Fibroblast of skin of right biceps (primary cell): Measurements from ENCODE around the gene SH3PXD2B.
"Not testable (repeated sequence)": the region's sequence is repeated elsewhere in the genome, so short reads cannot be mapped to it uniquely, and the experiment has no call there.

Experiments used
- DNase-seq: peaks from one replicate; pipeline ENCODE4 v3.0.0-alpha.2; 2013

Gene SH3PXD2B

GRCh38 chr5:172334196-172334595 is 120.1 kb downstream of the SH3PXD2B start:
- DNase-seq, result no peak

GRCh38 chr5:172326901-172327300 is 127.4 kb downstream of the SH3PXD2B start:
- not testable (repeated sequence) for DNase-seq

GRCh38 chr5:172325452-172325851 is 128.9 kb downstream of the SH3PXD2B start:
- DNase-seq, result no peak

- DNase-seq, result no peak
Measured at GRCh38 chr5:172322028-172322965, 132.0 kb downstream of the SH3PXD2B start.

GRCh38 chr5:172321593-172321992 is 132.7 kb downstream of the SH3PXD2B start:
- DNase-seq, result no peak

DNA sequence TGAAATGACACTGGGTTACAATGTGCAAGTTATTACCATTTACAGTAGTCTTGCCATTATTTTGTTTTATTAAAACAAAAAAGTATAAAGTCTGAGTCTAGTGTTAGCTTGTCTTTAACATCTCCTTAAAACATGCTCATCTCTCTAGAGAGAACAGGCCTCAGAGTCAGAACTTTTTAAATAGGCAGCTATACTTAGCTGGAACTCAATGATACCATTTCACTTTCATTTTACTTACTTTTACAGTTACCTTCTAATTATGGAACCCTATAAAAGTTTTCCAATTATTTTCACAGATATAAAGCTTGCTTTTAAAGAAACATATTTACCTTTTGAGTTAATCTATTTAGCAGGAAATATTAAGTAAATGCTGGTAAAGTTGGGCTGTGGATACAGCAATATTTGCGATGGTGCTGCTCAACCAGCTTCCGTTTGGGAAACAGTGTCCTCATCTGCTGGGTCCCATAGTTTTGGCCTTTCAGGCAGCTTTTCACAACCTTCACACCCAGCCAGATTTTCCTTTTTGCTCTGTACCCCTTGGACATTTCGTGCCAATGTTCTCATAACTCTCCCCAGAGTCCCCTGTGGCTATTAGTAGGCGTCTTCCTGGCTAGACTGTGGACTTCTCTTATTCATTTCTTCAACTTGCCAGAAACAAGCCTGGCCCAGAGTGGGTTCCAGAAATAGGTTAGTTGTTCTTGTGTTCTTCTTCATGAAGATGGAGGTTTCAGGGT is 134.4 kb downstream of the SH3PXD2B start:
- DNase-seq, result no peak

- DNase-seq, result no peak
Measured at GRCh38 chr5:172315587-172316493, 138.5 kb downstream of the SH3PXD2B start.

- DNase-seq, result no peak
Measured at GRCh38 chr5:172313915-172314314, 140.4 kb downstream of the SH3PXD2B start.

DNA sequence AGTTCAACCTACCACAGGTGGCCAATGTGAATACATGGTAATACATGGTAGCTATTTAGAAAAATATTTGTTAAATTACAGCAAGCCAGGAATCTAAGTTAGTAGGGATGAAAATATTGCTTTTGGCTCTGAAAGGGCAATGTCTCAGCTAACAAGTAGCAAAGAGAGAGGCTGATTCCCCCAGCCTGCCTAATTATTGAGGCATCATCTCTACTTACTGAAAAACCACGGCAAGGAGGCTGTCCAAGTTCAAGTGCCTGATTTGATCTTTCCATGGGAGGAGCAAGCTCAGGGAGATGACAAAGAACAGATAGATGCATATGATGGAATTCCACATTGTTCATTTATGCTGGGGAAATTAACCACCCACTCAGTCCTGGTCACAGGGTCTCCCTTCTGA is 142.0 kb downstream of the SH3PXD2B start:
- no peak for DNase-seq

DNA sequence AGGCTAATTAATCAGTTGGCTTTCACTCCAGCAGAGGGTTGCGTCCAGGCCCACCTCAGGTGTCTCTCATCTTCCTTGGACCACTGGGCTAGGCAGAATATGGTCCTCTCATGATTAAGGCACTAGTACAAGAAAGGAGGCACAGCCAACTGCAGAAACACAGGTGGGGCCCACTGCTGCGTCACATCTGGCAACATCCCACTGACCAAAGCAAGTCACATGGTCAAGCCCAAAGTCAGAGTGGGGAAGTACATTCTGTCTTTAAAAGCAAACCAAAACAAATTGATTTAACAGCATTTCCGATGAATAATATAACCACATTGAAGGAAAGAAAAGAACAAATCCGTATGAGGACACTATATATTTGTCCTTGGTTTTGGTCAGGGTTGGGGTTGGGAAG is 142.7 kb downstream of the SH3PXD2B start:
- DNase-seq, result no peak

- DNase-seq, result no peak
Measured at GRCh38 chr5:172311026-172311425, 143.3 kb downstream of the SH3PXD2B start.

GRCh38 chr5:172305380-172305779 is 148.9 kb downstream of the SH3PXD2B start:
- no peak for DNase-seq

GRCh38 chr5:172303572-172304335 is 150.6 kb downstream of the SH3PXD2B start:
- no peak for DNase-seq

GRCh38 chr5:172303162-172303561 is 151.2 kb downstream of the SH3PXD2B start:
- DNase-seq, result no peak

DNA sequence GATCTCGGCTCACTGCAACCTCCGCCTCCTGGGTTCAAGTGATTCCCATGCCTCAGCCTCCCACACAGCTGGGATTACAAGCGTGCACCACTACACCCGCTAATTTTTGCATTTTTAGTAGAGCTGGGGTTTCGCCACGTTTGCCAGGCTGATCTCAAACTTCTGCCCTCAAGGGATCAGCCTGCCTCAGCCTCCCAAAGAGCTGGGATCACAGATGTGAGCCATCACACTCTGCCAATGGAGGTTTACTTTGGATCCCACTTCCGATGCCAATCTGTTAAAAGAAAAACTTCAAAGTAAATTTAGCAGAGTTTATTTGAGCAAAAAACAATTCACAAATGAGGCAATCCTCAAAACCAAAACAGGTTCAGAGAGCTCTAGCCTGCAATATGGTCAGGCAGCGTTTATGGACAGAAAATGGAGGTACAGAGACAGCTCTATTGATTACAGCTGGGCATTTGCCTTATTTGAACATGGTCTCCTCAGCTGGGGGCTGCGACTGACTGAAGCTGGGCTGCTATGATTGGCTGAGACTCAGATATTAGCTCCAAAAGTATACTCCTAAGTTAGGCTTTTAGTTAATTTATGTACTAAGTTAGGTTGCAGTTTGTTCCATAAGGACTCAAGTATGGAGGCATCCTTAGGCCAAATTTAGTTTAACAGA is 152.1 kb downstream of the SH3PXD2B start:
- no peak for DNase-seq

GRCh38 chr5:172299916-172300439 is 154.3 kb downstream of the SH3PXD2B start:
- no peak for DNase-seq

- DNase-seq, result no peak
Measured at GRCh38 chr5:172294831-172295230, 159.5 kb downstream of the SH3PXD2B start.

- DNase-seq, result no peak
Measured at GRCh38 chr5:172293745-172294342, 160.5 kb downstream of the SH3PXD2B start.

DNA sequence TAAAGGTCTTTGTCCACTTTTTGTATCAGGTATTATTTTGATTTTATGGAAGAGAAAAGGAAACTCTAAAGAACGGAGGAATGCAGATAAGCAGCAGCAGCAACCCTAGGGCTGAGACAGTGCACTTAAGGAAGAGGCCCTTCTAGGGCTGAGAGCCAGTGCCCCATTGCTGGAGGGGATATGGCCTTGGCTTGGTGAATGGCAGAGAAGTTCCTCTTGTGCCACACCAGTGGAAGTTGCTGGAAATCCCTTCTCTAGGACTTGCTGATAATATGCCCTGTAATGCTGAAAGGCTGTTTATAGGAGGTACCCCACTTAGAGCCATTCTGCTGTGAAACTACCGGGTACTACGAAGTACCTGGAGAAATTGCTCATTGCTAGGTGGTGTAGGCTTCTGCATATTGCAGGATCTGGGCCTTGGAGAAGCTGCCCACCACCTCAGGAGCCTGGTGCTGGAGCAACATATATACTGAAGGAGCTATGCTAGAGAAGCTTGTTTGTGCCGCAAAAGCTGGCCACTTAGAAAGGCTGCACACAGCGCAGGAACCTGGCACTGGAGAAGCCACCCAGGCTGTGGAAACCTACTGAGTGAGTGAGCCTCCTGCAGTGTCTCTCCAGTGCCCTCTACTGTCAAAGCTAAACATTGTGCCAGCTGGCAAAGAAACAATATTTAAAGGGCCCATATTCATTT is 161.1 kb downstream of the SH3PXD2B start:
- peak; percentile 69 for DNase-seq

GRCh38 chr5:172291837-172292236 is 162.5 kb downstream of the SH3PXD2B start:
- not testable (repeated sequence) for DNase-seq
